Diencephalon (tissue), 1 donor: Measurements from ENCODE around the gene DKKL1. TPM values are rescaled to one million over a fixed set of nuclear protein-coding genes. Genes with fewer than 3 reads are reported as not detected.

Source experiments
- total RNA-seq: library from RNA; depleted of rRNA; stranded (reverse); fragments of >200 nt; gene quantifications from one replicate; pipeline ENCODE4 v1.2.3, GENCODE V29; 2014

The DKKL1 gene
- 1.6 TPM for total RNA-seq

GRCh38 chr19:49363268-49364082 lies at the start of gene DKKL1:
Gene DKKL1, plus strand, starts transcription at chr19:49363877. Its CDS starts 122 bp downstream, at chr19:49363999.

GRCh38 chr19:49324801-49325576 lies 38.7 kb upstream of the DKKL1 start, which contains the start of gene SLC6A16:
Gene SLC6A16, minus strand, starts transcription at chr19:49325191. Its CDS starts 13,844 bp downstream, at chr19:49311347.

GRCh38 chr19:49335071-49335783 lies 28.4 kb upstream of the DKKL1 start, which contains the start of gene CD37:
Gene CD37, plus strand, starts transcription at chr19:49335406. Its CDS starts 135 bp downstream, at chr19:49335541.

GRCh38 chr19:49362048-49362928 lies 1.4 kb upstream of the DKKL1 start, which contains the start of gene TEAD2:
Gene TEAD2, minus strand, starts transcription at chr19:49362416. Its CDS starts 2,341 bp downstream, at chr19:49360075.

GRCh38 chr19:49387936-49388372 lies 24.3 kb downstream of the DKKL1 start, which contains the start of gene KASH5:
Gene KASH5, plus strand, starts transcription at chr19:49388249. Its CDS starts 2,635 bp downstream, at chr19:49390884.

GRCh38 chr19:49423071-49423984 lies 59.7 kb downstream of the DKKL1 start, which contains the start of gene PTH2:
Gene PTH2, minus strand, starts transcription at chr19:49423441. Its CDS starts 102 bp downstream, at chr19:49423339.

Other genes with a start within 250 kb of the DKKL1 start
- gene LIN7B, start 249.5 kb upstream of the DKKL1 start, total RNA-seq, result 40.1 TPM
- gene C19orf73, start 244.7 kb upstream of the DKKL1 start, total RNA-seq, result 3.2 TPM
- gene PPFIA3, start 244.3 kb upstream of the DKKL1 start, total RNA-seq, result 59.1 TPM
- 1.4 TPM for gene HRC, start 208.5 kb upstream of the DKKL1 start, total RNA-seq
- gene TRPM4, start 206.1 kb upstream of the DKKL1 start, total RNA-seq, result 7.2 TPM
- 1.2 TPM for gene SLC6A16, start 38.7 kb upstream of the DKKL1 start, total RNA-seq
- gene CD37, start 28.5 kb upstream of the DKKL1 start, total RNA-seq, result 2.1 TPM
- 10.8 TPM for gene TEAD2, start 1.5 kb upstream of the DKKL1 start, total RNA-seq
- not detected for gene KASH5, start 24.4 kb downstream of the DKKL1 start, total RNA-seq
- not detected for gene PTH2, start 59.6 kb downstream of the DKKL1 start, total RNA-seq
- not detected for gene GFY, start 61.5 kb downstream of the DKKL1 start, total RNA-seq
- 1.2 TPM for gene SLC17A7, start 77.7 kb downstream of the DKKL1 start, total RNA-seq
- gene PIH1D1, start 87.9 kb downstream of the DKKL1 start, total RNA-seq, result 60.2 TPM
- 11.3 TPM for gene ALDH16A1, start 89.3 kb downstream of the DKKL1 start, total RNA-seq
- 0.69 TPM for gene FLT3LG, start 110.3 kb downstream of the DKKL1 start, total RNA-seq
- 2,032 TPM for gene RPL13A, start 123.7 kb downstream of the DKKL1 start, total RNA-seq
- gene RPS11, start 132.6 kb downstream of the DKKL1 start, total RNA-seq, result 2,275 TPM
- gene FCGRT, start 148.8 kb downstream of the DKKL1 start, total RNA-seq, result 19.1 TPM
- gene RCN3, start 164.1 kb downstream of the DKKL1 start, total RNA-seq, result 3.9 TPM
- gene NOSIP, start 216.7 kb downstream of the DKKL1 start, total RNA-seq, result 34.4 TPM
- 1.2 TPM for gene PRRG2, start 217.4 kb downstream of the DKKL1 start, total RNA-seq
- gene PRR12, start 227.3 kb downstream of the DKKL1 start, total RNA-seq, result 5.8 TPM